ENCODE results near the gene BUB1. TPM values are rescaled to one million over a fixed set of nuclear protein-coding genes. Genes with fewer than 3 reads are reported as not detected.

Gene BUB1
- total RNA-seq, 2 experiments from 2014 or later, result 102 to 111 TPM

DNA sequence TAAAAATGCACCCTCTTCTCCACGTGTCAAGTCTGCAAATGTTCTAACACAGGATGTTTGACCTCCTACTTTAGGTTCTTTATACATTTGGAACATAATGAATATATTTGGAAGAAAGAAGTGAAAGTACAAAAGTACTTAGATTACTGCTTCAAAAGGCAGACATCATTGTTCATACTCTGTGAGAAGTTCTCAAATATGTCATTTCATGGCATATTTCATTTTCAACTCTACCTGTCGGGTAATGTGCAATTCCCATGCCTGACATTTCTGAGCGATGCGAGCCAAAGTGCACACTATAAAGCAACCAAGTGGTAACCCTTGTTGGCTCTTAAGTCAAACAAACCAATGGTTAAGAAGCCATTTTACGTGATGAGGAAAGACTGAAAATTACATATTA, 7.0 kb downstream of the BUB1 start:
- ATAC-seq (no peak), DNase-seq (no peak)
- Mint-ChIP-seq H3K36me3 (ENCODE audit: low read depth) (peaks cover 65% of the 10 kb centered on the region), H3K27me3 (no peaks in the 10 kb centered on the region), H3K4me3 (no peak overlapping the region), H3K4me1 (ENCODE audit: low read depth) (peaks cover 10% of the 10 kb centered on the region), H3K9me3 (no peaks in the 10 kb centered on the region), H3K27ac (no peak overlapping the region)
- ChIA-PET CTCF (no interaction called here), POLR2A (no interaction called here)
- TF ChIP-seq, protein P1, sequence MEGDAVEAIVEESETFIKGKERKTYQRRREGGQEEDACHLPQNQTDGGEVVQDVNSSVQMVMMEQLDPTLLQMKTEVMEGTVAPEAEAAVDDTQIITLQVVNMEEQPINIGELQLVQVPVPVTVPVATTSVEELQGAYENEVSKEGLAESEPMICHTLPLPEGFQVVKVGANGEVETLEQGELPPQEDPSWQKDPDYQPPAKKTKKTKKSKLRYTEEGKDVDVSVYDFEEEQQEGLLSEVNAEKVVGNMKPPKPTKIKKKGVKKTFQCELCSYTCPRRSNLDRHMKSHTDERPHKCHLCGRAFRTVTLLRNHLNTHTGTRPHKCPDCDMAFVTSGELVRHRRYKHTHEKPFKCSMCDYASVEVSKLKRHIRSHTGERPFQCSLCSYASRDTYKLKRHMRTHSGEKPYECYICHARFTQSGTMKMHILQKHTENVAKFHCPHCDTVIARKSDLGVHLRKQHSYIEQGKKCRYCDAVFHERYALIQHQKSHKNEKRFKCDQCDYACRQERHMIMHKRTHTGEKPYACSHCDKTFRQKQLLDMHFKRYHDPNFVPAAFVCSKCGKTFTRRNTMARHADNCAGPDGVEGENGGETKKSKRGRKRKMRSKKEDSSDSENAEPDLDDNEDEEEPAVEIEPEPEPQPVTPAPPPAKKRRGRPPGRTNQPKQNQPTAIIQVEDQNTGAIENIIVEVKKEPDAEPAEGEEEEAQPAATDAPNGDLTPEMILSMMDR (IDR thresholded peaks at IDR 0.05), result no peak
- intact Hi-C loops (cut with micrococcal nuclease), result no loop called here

DNA sequence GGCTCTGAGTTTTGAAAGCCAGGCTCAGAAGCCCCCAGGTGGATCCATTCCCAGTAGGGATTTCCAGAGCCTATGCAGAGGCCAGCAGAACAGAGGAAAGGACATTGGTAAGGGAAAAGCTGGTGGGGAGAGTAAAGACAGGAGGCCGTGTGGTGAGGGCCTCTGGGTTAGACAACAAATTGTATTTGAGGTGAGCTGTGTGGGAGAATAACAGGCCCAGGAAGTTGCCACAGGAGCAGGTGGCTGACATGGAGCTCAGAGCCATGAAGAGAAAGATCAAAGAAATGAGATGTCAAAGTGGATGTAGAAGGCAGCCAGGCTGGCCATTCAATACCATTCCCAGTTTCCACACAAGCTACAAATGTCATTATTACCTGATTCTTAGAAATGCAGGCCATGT, 8.8 kb downstream of the BUB1 start:
- DNase-seq, result no peak
- no peak overlapping the region for H3K4me3 Mint-ChIP-seq
- intact Hi-C loops (cut with micrococcal nuclease), result no loop called here
- H3K27me3 Mint-ChIP-seq, result no peaks in the 10 kb centered on the region
- no peak for ATAC-seq
- CTCF ChIA-PET, result interaction anchor here (1.3 kb wide), 1 partner anchor 86 kb away, joined by 3 read pairs; no protein-coding TSS in a partner anchor
- TF ChIP-seq, protein P1 (IDR thresholded peaks at IDR 0.05), result no peak
- H3K9me3 Mint-ChIP-seq, result no peaks in the 10 kb centered on the region
- peaks cover 66% of the 10 kb centered on the region for H3K36me3 Mint-ChIP-seq (ENCODE audit: low read depth)
- no peak overlapping the region for H3K27ac Mint-ChIP-seq
- H3K4me1 Mint-ChIP-seq (ENCODE audit: low read depth), result no peaks in the 10 kb centered on the region
- POLR2A ChIA-PET, result no interaction called here

- TF ChIP-seq, protein P1 (IDR thresholded peaks at IDR 0.05), result no peak
- Mint-ChIP-seq H3K27me3 (no peaks in the 10 kb centered on the region), H3K27ac (no peak overlapping the region), H3K4me3 (no peak overlapping the region), H3K9me3 (no peaks in the 10 kb centered on the region), H3K36me3 (ENCODE audit: low read depth) (peaks cover 59% of the 10 kb centered on the region), H3K4me1 (ENCODE audit: low read depth) (no peaks in the 10 kb centered on the region)
- intact Hi-C loops (cut with micrococcal nuclease), result no loop called here
- POLR2A ChIA-PET, result interaction anchor here (0.6 kb wide), 1 partner anchor 383 kb away, joined by 3 read pairs; no protein-coding TSS in a partner anchor
- CTCF ChIA-PET, result no interaction called here
- ATAC-seq (no peak), DNase-seq (no peak)
Observed at GRCh38 chr2:110667071-110667470, 10.8 kb downstream of the BUB1 start.

- Mint-ChIP-seq H3K4me1 (ENCODE audit: low read depth) (no peaks in the 10 kb centered on the region), H3K36me3 (ENCODE audit: low read depth) (peaks cover 65% of the 10 kb centered on the region), H3K9me3 (no peaks in the 10 kb centered on the region), H3K4me3 (no peak overlapping the region), H3K27me3 (no peaks in the 10 kb centered on the region), H3K27ac (no peak overlapping the region)
- intact Hi-C loops (cut with micrococcal nuclease), result no loop called here
- ATAC-seq, result no peak
- ChIA-PET POLR2A (no interaction called here), CTCF (no interaction called here)
- TF ChIP-seq, protein P1 (IDR thresholded peaks at IDR 0.05), result no peak
- DNase-seq, result no peak
Observed at GRCh38 chr2:110664135-110664534, 13.7 kb downstream of the BUB1 start.

- ATAC-seq (no peak), DNase-seq (no peak)
- Mint-ChIP-seq H3K4me1 (ENCODE audit: low read depth) (peaks cover 6% of the 10 kb centered on the region), H3K27ac (no peak overlapping the region), H3K9me3 (no peaks in the 10 kb centered on the region), H3K36me3 (ENCODE audit: low read depth) (peaks cover 66% of the 10 kb centered on the region), H3K4me3 (no peak overlapping the region), H3K27me3 (no peaks in the 10 kb centered on the region)
- CTCF ChIA-PET, result interaction anchor here (2.1 kb wide), 1 partner anchor 93 kb away, joined by 5 read pairs; no protein-coding TSS in a partner anchor
- TF ChIP-seq, protein P1 (IDR thresholded peaks at IDR 0.05), result no peak
- intact Hi-C loops (cut with micrococcal nuclease), result no loop called here
- POLR2A ChIA-PET, result interaction anchor here (1.2 kb wide), 1 partner anchor 18 kb away, joined by 3 read pairs; no protein-coding TSS in a partner anchor
Observed at GRCh38 chr2:110662560-110662959, 15.3 kb downstream of the BUB1 start.

Data from activated CD8-positive, alpha-beta T cell treated with anti-CD3 and anti-CD28 coated beads for 36 hours (primary cell).